Measurements from ENCODE around the gene ACKR1. TPM values are rescaled to one million over a fixed set of nuclear protein-coding genes. Genes with fewer than 3 reads are reported as not detected.

Gene ACKR1
- total and polyA plus RNA-seq, 2 donors (not counting 3 experiments of a cell fraction or from before 2014, with no cell fraction given), result 0.15 to 1.3 TPM

- Histone ChIP-seq H3K9me3 (replicated peaks; ENCODE audit: control insufficient read depth, insufficient read depth, low read length) (no peaks in the 10 kb centered on the region), H3K79me2 (ENCODE audit: control insufficient read depth, insufficient read depth, low read length) (no peaks in the 10 kb centered on the region), H3K9me1 (replicated peaks; ENCODE audit: control insufficient read depth, extremely low read depth, insufficient read depth, low read length) (no peaks in the 10 kb centered on the region), H4K20me1 (replicated peaks; ENCODE audit: control insufficient read depth, extremely low read depth, insufficient read depth, low read length) (no peaks in the 10 kb centered on the region), H3K4me2 (ENCODE audit: insufficient read depth, low read length) (no peak overlapping the region), H2AFZ (ENCODE audit: low read depth, low read length) (no peak overlapping the region), H3K36me3 (ENCODE audit: control insufficient read depth in 2 of 2, extremely low read depth in 1 of 2, insufficient read depth in 2 of 2, low read length in 2 of 2) (no peaks in the 10 kb centered on the region), H3K4me1 (ENCODE audit: control insufficient read depth, extremely low read depth, insufficient read depth, low read length) (peaks cover 7% of the 10 kb centered on the region), H3K9ac (replicated peaks; ENCODE audit: extremely low read depth, insufficient read depth, low read length) (no peak overlapping the region), H3K27ac (ENCODE audit: insufficient read depth, low read depth, low read length) (no peak overlapping the region), H3K27me3 (ENCODE audit: control insufficient read depth in 2 of 2, insufficient read depth in 2 of 2, low read length in 2 of 2) (peaks cover 7 to 10% of the 10 kb centered on the region in 2 experiments), H3K4me3 (replicated peaks in 1 of 3; ENCODE audit: insufficient read depth in 1 of 3, low read depth in 1 of 3, low read length in 3 of 3) (no peak overlapping the region)
- DNase-seq (ENCODE audit: low read depth, low spot score), result no peak
- POLR2A ChIA-PET, result no interaction called here
- no TSS peak for BruUV-seq (replicated peaks)
- CTCF ChIA-PET, result interaction anchor here (0.6 to 4.6 kb wide), 33 partner anchors 9 to 871 kb away, joined by 3 to 85 read pairs (median 6); partner anchors contain the start of genes ACKR1, DUSP23 and PIGM
- dilution Hi-C loops (cut with MboI; ENCODE audit: extremely low pct_ligation_motif_present, low sequenced_read_pairs), result no loop called here
- FAIRE-seq, result no peak
- TF ChIP-seq GATA2 (IDR thresholded peaks at IDR 0.05; ENCODE audit: insufficient read depth, insufficient read length, low read depth, low read length) (no peak), MYC (IDR thresholded peaks at IDR 0.05; ENCODE audit: low read depth, low read length) (no peak), POLR2A (IDR thresholded peaks at IDR 0.05; ENCODE audit: low read depth, low read length) (no peak), JUN (IDR thresholded peaks at IDR 0.05; ENCODE audit: borderline replicate concordance, insufficient read depth, insufficient read length, low read depth) (no peak), EZH2 (IDR thresholded peaks at IDR 0.05; ENCODE audit: borderline replicate concordance, low read depth, low read length, severe bottlenecking) (no peak), FOS (IDR thresholded peaks at IDR 0.05; ENCODE audit: borderline replicate concordance, insufficient read depth, low read length) (no peak), POLR2AphosphoS5 (IDR thresholded peaks at IDR 0.05; ENCODE audit: insufficient read depth, low read depth, low read length) (no peak)
- TF ChIP-seq, protein P1, sequence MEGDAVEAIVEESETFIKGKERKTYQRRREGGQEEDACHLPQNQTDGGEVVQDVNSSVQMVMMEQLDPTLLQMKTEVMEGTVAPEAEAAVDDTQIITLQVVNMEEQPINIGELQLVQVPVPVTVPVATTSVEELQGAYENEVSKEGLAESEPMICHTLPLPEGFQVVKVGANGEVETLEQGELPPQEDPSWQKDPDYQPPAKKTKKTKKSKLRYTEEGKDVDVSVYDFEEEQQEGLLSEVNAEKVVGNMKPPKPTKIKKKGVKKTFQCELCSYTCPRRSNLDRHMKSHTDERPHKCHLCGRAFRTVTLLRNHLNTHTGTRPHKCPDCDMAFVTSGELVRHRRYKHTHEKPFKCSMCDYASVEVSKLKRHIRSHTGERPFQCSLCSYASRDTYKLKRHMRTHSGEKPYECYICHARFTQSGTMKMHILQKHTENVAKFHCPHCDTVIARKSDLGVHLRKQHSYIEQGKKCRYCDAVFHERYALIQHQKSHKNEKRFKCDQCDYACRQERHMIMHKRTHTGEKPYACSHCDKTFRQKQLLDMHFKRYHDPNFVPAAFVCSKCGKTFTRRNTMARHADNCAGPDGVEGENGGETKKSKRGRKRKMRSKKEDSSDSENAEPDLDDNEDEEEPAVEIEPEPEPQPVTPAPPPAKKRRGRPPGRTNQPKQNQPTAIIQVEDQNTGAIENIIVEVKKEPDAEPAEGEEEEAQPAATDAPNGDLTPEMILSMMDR (IDR thresholded peaks at IDR 0.05; ENCODE audit: extremely low read depth in 1 of 2, insufficient read depth in 1 of 2, low read depth in 1 of 2, low read length in 2 of 2), result no peak
- TF ChIP-seq, protein P2, sequence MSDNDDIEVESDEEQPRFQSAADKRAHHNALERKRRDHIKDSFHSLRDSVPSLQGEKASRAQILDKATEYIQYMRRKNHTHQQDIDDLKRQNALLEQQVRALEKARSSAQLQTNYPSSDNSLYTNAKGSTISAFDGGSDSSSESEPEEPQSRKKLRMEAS (IDR thresholded peaks at IDR 0.05; ENCODE audit: insufficient read depth, insufficient read length), result no peak
- intact Hi-C loops (cut with micrococcal nuclease), result loop anchor here (1.0 to 2.0 kb wide), 11 partner anchors 27 to 846 kb away; partner anchors contain the start of gene DUSP23
Measured at GRCh38 chr1:159161719-159162026, 43.0 kb upstream of the ACKR1 start.

Measured in endothelial cell of umbilical vein (primary cell).